Measurements from ENCODE around the gene CERS6. TPM values are rescaled to one million over a fixed set of nuclear protein-coding genes. Genes with fewer than 3 reads are reported as not detected.

CERS6 gene
- total and polyA plus RNA-seq, 8 donors: 3.2 to 18.0 (median 7.6) TPM

DNA sequence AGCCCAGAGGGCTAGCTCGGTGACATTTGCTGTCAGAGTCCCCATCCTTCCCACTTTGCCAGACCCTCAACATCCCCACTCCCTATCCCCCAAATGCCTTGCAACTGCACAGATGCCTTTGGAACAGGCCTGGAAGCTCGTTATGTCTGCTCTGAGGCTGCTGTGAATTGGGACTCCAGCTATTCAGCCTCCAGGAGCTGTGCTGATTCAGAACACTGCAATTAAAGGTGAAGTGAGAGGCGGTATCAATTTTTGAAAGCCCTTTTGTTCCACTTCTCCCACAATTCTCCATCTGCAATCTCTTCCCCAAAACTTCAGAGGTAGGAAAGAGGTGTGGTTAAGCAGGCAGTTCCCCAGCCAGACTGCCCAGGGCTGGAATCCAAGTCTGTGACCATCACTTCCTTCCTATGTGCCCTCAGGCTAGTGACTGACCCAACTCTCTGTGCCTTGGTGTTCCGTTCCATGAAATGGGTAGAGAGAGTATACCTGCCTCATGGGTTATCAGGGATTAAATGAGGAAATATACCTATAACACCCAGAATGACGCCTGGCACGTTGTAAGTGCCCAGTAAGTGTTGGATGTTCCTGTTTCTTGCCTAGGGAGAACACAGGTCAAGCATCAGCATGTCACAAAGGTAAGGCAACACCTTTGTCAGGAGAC is 363.9 kb downstream of the CERS6 start:
- WGBS, 2 donors: 88 to 95% methylated on average over 6 of the region's 6 CpGs
- intact Hi-C loops (cut with DNase I): no loop called here
- H3K27ac ChIP-seq: no peak overlapping the region

GRCh38 chr2:168821577-168821976 is 365.5 kb downstream of the CERS6 start:
- DNase-seq (no peak), FAIRE-seq (no peak), ATAC-seq (no peak)
- no peak overlapping the region for H3K4me3 ChIP-seq
- no peak overlapping the region for H3K27ac ChIP-seq
- no peaks in the 10 kb centered on the region for H3K27me3 ChIP-seq
- intact Hi-C loops (cut with DNase I): no loop called here
- 89 to 95% methylated on average over 8 of the region's 8 CpGs for WGBS, 2 donors
- TF ChIP-seq, protein P1, sequence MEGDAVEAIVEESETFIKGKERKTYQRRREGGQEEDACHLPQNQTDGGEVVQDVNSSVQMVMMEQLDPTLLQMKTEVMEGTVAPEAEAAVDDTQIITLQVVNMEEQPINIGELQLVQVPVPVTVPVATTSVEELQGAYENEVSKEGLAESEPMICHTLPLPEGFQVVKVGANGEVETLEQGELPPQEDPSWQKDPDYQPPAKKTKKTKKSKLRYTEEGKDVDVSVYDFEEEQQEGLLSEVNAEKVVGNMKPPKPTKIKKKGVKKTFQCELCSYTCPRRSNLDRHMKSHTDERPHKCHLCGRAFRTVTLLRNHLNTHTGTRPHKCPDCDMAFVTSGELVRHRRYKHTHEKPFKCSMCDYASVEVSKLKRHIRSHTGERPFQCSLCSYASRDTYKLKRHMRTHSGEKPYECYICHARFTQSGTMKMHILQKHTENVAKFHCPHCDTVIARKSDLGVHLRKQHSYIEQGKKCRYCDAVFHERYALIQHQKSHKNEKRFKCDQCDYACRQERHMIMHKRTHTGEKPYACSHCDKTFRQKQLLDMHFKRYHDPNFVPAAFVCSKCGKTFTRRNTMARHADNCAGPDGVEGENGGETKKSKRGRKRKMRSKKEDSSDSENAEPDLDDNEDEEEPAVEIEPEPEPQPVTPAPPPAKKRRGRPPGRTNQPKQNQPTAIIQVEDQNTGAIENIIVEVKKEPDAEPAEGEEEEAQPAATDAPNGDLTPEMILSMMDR (IDR thresholded peaks at IDR 0.05): no peak
- H3K36me3 ChIP-seq: peaks cover 0 to 11% (median 0%) of the 10 kb centered on the region in 3 donors
- no peaks in the 10 kb centered on the region for H3K9me3 ChIP-seq
- H3K4me1 ChIP-seq: no peaks in the 10 kb centered on the region

More for the DNA sequence above, 363.9 kb downstream of the CERS6 start:
- TF ChIP-seq, protein P1 (IDR thresholded peaks at IDR 0.05): no peak
- H3K9me3 ChIP-seq: no peaks in the 10 kb centered on the region
- peaks cover 0 to 10% (median 0%) of the 10 kb centered on the region in 3 donors for H3K4me1 ChIP-seq
- no peaks in the 10 kb centered on the region for H3K27me3 ChIP-seq
- H3K36me3 ChIP-seq: peaks cover 0 to 11% (median 0%) of the 10 kb centered on the region in 3 donors
- DNase-seq (no peak), ATAC-seq (no peak), FAIRE-seq (no peak)
- H3K4me3 ChIP-seq: no peak overlapping the region

GRCh38 chr2:168821992-168822391 is 365.9 kb downstream of the CERS6 start:
- intact Hi-C loops (cut with DNase I): no loop called here
- TF ChIP-seq, protein P1 (IDR thresholded peaks at IDR 0.05): no peak
- peaks cover 0 to 11% (median 0%) of the 10 kb centered on the region in 3 donors for H3K36me3 ChIP-seq
- FAIRE-seq (no peak), ATAC-seq (no peak), DNase-seq (no peak)
- no peak overlapping the region for H3K4me3 ChIP-seq
- no peaks in the 10 kb centered on the region for H3K9me3 ChIP-seq
- no peak overlapping the region for H3K27ac ChIP-seq
- H3K27me3 ChIP-seq: no peaks in the 10 kb centered on the region
- 84 to 92% methylated on average over 1 of the region's 1 CpG for WGBS, 2 donors
- H3K4me1 ChIP-seq: no peaks in the 10 kb centered on the region

Small RNAs within 50 kb of the gene (microRNA-seq; reads per million reads assigned to microRNA genes)
- gene MIR4774: 0 reads per million in 2 donors

Other genes with a start within 250 kb of the CERS6 start
- gene STK39, start 208.7 kb upstream of the CERS6 start, total RNA-seq: 10 to 100 TPM; 14.3 to 23.1 (median 17.0) TPM
- 10 to 100 TPM in 1 of 2 donors, 1 to 10 TPM in 1; 9.5 to 11.7 TPM for gene STK39, start 208.7 kb upstream of the CERS6 start, polyA plus RNA-seq